HepG2 (cell line): ENCODE measurements around the gene SSC4D. TPM values are rescaled to one million over a fixed set of nuclear protein-coding genes. Genes with fewer than 3 reads are reported as not detected.
A peak's percentile ranks its signal among the peaks of the same experiment; 100 is the strongest.

Experiments
- ATAC-seq: fragments of 200-7000 bp; cut with Tn5 transposase; 3 replicates; pipeline ENCODE4 v1.9.1; 2020; ENCODE audit warnings: mild to moderate bottlenecking, moderate library complexity
- BruUV-seq: library from RNA; stranded (reverse); fragments of 400-500 nt; replicated peaks from 2 replicates; lab custom pipeline; 2021; lab: Mats Ljungman, UMichigan
- CTCF ChIA-PET: fragments of 300-600 bp; formaldehyde crosslinking; extraction: SDS; loops from one replicate; lab custom pipeline; 2021; ENCODE audit warnings: low total read pairs, inconsistent platforms, low intra/inter-chr PET ratio; lab: Yijun Ruan, JAX
- POLR2A ChIA-PET: fragments of 350-600 bp; sonication (Branson Sonifier 250); formaldehyde crosslinking; loops from one replicate; lab custom pipeline; 2020; ENCODE audit warnings: antibody characterized with exemption, inconsistent platforms; lab: Yijun Ruan, JAX
- DNase-seq: peaks from one replicate; pipeline ENCODE4 v3.0.0-alpha.2; 2015; ENCODE audit warnings: low spot score
- FAIRE-seq: peaks from 3 replicates; lab custom pipeline; 2011; peaks lifted over from hg19 to GRCh38; lab: Jason Lieb, UNC
- H2AFZ ChIP-seq: one replicate; pipeline ENCODE4 v1.6.1; 2011; ENCODE audit warnings: low read length, inconsistent platforms
- H3K27ac ChIP-seq: fragments of 300-600 bp; 3 replicates; pipeline ENCODE4 v1.8.0; 2011; ENCODE audit warnings: mixed run types, mild to moderate bottlenecking, mixed read lengths, low read length, inconsistent platforms; ENCODE audit not compliant: insufficient read depth; ENCODE audit errors: extremely low read length
- H3K27me3 ChIP-seq, 2 experiments: fragments of 200-600 bp in 1 of 2; 2 replicates in 1 of 2; 3 replicates in 1 of 2; pipeline versions ENCODE4 v1.6.0 to v1.8.0; 2011; ENCODE audit warnings: low read length in 2 of 2, mild to moderate bottlenecking in 2 of 2, moderate library complexity in 2 of 2, inconsistent platforms in 1 of 2; ENCODE audit not compliant: insufficient read depth in 2 of 2, control insufficient read depth in 1 of 2
- H3K36me3 ChIP-seq, 2 experiments: fragments of 200-600 bp in 1 of 2; replicated peaks in 1 of 2; 2 replicates in 1 of 2; 3 replicates in 1 of 2; pipeline versions ENCODE4 v1.5.1 to v1.8.0; 2011; ENCODE audit warnings: low read length in 2 of 2, inconsistent platforms in 1 of 2; ENCODE audit not compliant: insufficient read depth in 2 of 2, control insufficient read depth in 1 of 2
- H3K4me1 ChIP-seq: 2 replicates; pipeline ENCODE4 v1.5.1; 2012; ENCODE audit warnings: low read length, inconsistent platforms; ENCODE audit not compliant: insufficient read depth
- H3K4me2 ChIP-seq: 2 replicates; pipeline ENCODE4 v1.6.0; 2011; ENCODE audit warnings: low read depth, low read length, inconsistent platforms
- H3K4me3 ChIP-seq, 3 experiments: fragments of 200-600 bp in 1 of 3; sonication (generic), shearing (Covaris generic) in 1 of 3; replicated peaks in 1 of 3; 2 replicates each; pipeline ENCODE4 v1.5.1; 2011 to 2016; ENCODE audit warnings: low read length in 3 of 3, inconsistent platforms in 2 of 3, low read depth in 2 of 3, mild to moderate bottlenecking in 2 of 3, control low read depth in 1 of 3, mixed read lengths in 1 of 3; ENCODE audit not compliant: insufficient read depth in 1 of 3
- H3K79me2 ChIP-seq: one replicate; pipeline ENCODE4 v1.6.1; 2011; ENCODE audit warnings: low read length, inconsistent platforms; ENCODE audit not compliant: insufficient read depth
- H3K9ac ChIP-seq: 2 replicates; pipeline ENCODE4 v1.6.0; 2011; ENCODE audit warnings: mild to moderate bottlenecking, low read depth, low read length, inconsistent platforms; ENCODE audit not compliant: insufficient read depth
- H3K9me3 ChIP-seq: 2 replicates; pipeline ENCODE4 v1.5.1; 2012; ENCODE audit warnings: mild to moderate bottlenecking, low read length
- H4K20me1 ChIP-seq: 2 replicates; pipeline ENCODE4 v1.6.0; 2011; ENCODE audit warnings: inconsistent platforms, mild to moderate bottlenecking, low read length, moderate library complexity; ENCODE audit not compliant: insufficient read depth
- CBX2 ChIP-seq, 2 experiments: fragments of 200-600 bp in 1 of 2; sonication (generic); formaldehyde crosslinking in 1 of 2; IDR thresholded peaks; 2 replicates each; pipeline versions ENCODE4 v1.7.0 to v1.8.1; 2018 to 2022; ENCODE audit warnings: low read depth in 2 of 2, low read length in 1 of 2, mild to moderate bottlenecking in 1 of 2, missing genetic modification reagents in 1 of 2
- ELF3 ChIP-seq: IDR thresholded peaks from 2 replicates; pipeline ENCODE4 v1.6.1; 2016; ENCODE audit warnings: missing genetic modification reagents, missing compliant biosample characterization
- FOSL2 ChIP-seq: sonication (generic); formaldehyde crosslinking; IDR thresholded peaks from 2 replicates; pipeline ENCODE4 v1.4.0; 2020; ENCODE audit warnings: missing genetic modification reagents
- HDAC2 ChIP-seq: sonication (generic); formaldehyde crosslinking; IDR thresholded peaks from 2 replicates; pipeline ENCODE4 v1.4.0; 2020; ENCODE audit warnings: missing genetic modification reagents
- HDAC6 ChIP-seq: fragments of 200-600 bp; sonication (generic); IDR thresholded peaks from 2 replicates; pipeline ENCODE4 v1.7.0; 2017; ENCODE audit warnings: mild to moderate bottlenecking, antibody characterized with exemption, low read length, low read depth
- HNF4A ChIP-seq: sonication (generic); formaldehyde crosslinking; IDR thresholded peaks from 2 replicates; pipeline ENCODE4 v1.4.0; 2020; ENCODE audit warnings: missing genetic modification reagents
- KDM5A ChIP-seq: fragments of 200-600 bp; sonication (generic); IDR thresholded peaks from 2 replicates; pipeline ENCODE4 v1.7.0; 2018; ENCODE audit warnings: antibody characterized with exemption, mild to moderate bottlenecking, low read length, borderline replicate concordance
- MLLT10 ChIP-seq: sonication (generic); formaldehyde crosslinking; IDR thresholded peaks from 2 replicates; pipeline ENCODE4 v1.4.0; 2020; ENCODE audit warnings: missing genetic modification reagents
- PAXIP1 ChIP-seq: sonication (generic); formaldehyde crosslinking; conservative IDR thresholded peaks from 2 replicates; pipeline ENCODE4 v1.4.0; 2020; ENCODE audit warnings: mild to moderate bottlenecking, missing genetic modification reagents, moderate library complexity
- RXRB ChIP-seq: IDR thresholded peaks from 2 replicates; pipeline ENCODE4 v1.6.1; 2016; ENCODE audit warnings: borderline replicate concordance, missing genetic modification reagents, missing compliant biosample characterization
- SOX6 ChIP-seq, 2 experiments: fragments of 450-650 bp in 1 of 2; sonication (generic) in 1 of 2; formaldehyde crosslinking in 1 of 2; IDR thresholded peaks; 2 replicates each; pipeline versions ENCODE4 v1.4.0 to v1.6.1; 2017 to 2020; ENCODE audit warnings: antibody characterized with exemption in 1 of 2, mild to moderate bottlenecking in 1 of 2, missing genetic modification reagents in 1 of 2
- SP4 ChIP-seq: sonication (generic); formaldehyde crosslinking; IDR thresholded peaks from 2 replicates; pipeline ENCODE4 v1.8.1; 2023; ENCODE audit warnings: mild to moderate bottlenecking, missing genetic modification reagents
- TMF1 ChIP-seq: sonication (generic); formaldehyde crosslinking; IDR thresholded peaks from 2 replicates; pipeline ENCODE4 v1.8.1; 2022; ENCODE audit warnings: low read depth, missing genetic modification reagents
- ZNF263 ChIP-seq: sonication (generic); formaldehyde crosslinking; IDR thresholded peaks from 2 replicates; pipeline ENCODE4 v1.4.0; 2020; ENCODE audit warnings: missing genetic modification reagents
- WGBS: methylation state at CpG from one replicate; pipeline ENCODE4 v1.1.6; 2017; ENCODE audit warnings: low lambda C conversion rate; 5-methylcytosine and 5-hydroxymethylcytosine counted together
- in situ Hi-C: cut with HindIII; loops from 2 replicates; pipeline ENCODE4 v1.10.0; 2017; ENCODE audit warnings: low pct_unique_long_range_greater_than_20kb; ENCODE audit not compliant: extremely low pct_ligation_motif_present
- intact Hi-C: fragments of 100-400 bp; cut with micrococcal nuclease; formaldehyde crosslinking; loops from one replicate; pipeline ENCODE4 v1.10.0; 2022; ENCODE audit not compliant: unreplicated experiment
- polyA plus RNA-seq, 8 experiments: library from polyadenylated mRNA; depleted of rRNA in 3 of 8; stranded (reverse) in 7 of 8; unstranded in 1 of 8; fragments of >200 nt; fragmentation: Illumina TruSeq in 4 of 8; extraction: Trizol in 4 of 8; gene quantifications; 2 replicates each; pipeline versions ENCODE4 v1.2.1 to v1.2.3, GENCODE V29; 2011 to 2016; ENCODE audit warnings: low read depth in 4 of 8, missing spikeins in 1 of 8, mixed read lengths in 1 of 8; ENCODE audit not compliant: insufficient read depth in 1 of 8
- total RNA-seq, 5 experiments: library from RNA; depleted of rRNA; stranded (reverse); fragments of >200 nt; fragmentation: Illumina TruSeq; extraction: Trizol; gene quantifications; 2 replicates each; pipeline ENCODE4 v1.2.3, GENCODE V29; 2016; ENCODE audit warnings: low read depth in 1 of 5

The SSC4D gene
- total and polyA plus RNA-seq, 2 of the 13 experiments (the other 11 are each of a cell fraction or from before 2014, with no cell fraction given), result 33.3 to 63.8 TPM

- no peak overlapping the region for H3K27ac ChIP-seq
- H2AFZ ChIP-seq, result no peak overlapping the region
- ChIA-PET CTCF (no interaction called here), POLR2A (interaction anchor here (2.9 kb wide), 1 partner anchor 47 kb away, joined by 10 read pairs; the partner anchor contains the start of gene YWHAG)
- whole genome bisulfite sequencing, result 97% methylated on average over 9 of the region's 9 CpGs
- no peak overlapping the region for H3K9ac ChIP-seq
- TF ChIP-seq KDM5A, result no peak
- TF ChIP-seq CBX2 (IDR thresholded peaks at IDR 0.05; ENCODE audit: low read depth, low read length), result no peak
- no peak for TF ChIP-seq CBX2 (CRISPR knock-in tag; IDR thresholded peaks at IDR 0.05; ENCODE audit: low read depth)
- H3K4me3 ChIP-seq, result no peak overlapping the region
- no peaks in the 10 kb centered on the region for H4K20me1 ChIP-seq
- ATAC-seq, result no peak
- no peak for FAIRE-seq
- H3K4me1 ChIP-seq, result peaks cover 52% of the 10 kb centered on the region
- H3K36me3 ChIP-seq, result 0 out of 5 replicates have a peak, but pooled peaks cover 0 to 3% of the 10 kb centered on the region in 2 experiments
- intact Hi-C loops (no loop called here), in situ Hi-C loops (no loop called here)
- H3K4me2 ChIP-seq, result no peak overlapping the region
- H3K79me2 ChIP-seq, result peaks cover 6% of the 10 kb centered on the region
- no peaks in the 10 kb centered on the region for H3K27me3 ChIP-seq
- DNase-seq, result no peak
- BruUV-seq, result no TSS peak
- H3K9me3 ChIP-seq, result no peaks in the 10 kb centered on the region
Observed at GRCh38 chr7:76405738-76406137, 3.8 kb downstream of the SSC4D start.

DNA sequence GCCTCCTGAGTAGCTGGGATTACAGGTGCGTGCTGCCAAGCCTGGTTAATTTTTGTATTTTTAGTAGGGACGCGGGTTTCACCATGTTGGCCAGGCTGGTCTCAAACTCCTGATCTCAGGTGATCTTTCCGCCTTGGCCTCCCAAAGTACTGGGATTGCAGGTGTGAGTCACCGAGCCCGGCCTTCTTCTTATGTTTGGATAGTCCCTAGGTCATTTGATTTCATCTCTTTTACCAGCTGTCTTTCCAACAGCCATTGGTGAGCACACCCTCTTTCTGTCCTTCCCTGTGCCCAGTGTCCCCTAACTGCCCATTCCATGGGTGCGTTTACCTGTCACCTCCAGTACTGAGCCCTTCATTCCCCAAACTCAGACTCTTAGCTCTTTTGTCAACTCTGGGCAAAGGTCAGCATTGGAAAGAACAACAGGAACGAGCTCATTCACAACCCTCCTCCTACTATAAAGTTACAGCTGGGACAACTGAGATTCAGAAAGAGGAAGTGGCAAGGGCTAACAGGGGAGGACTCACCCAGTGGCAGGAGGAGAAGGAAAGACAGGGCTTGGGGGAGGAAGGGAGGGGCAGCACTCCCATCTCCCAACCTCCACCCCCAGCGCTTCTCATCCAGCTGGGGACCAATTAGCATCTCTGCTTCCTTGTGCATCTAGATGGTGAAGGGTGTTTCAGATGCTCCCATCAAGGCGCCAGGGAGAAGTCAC lies 5.6 kb downstream of the SSC4D start:
- H3K9me3 ChIP-seq, result no peaks in the 10 kb centered on the region
- POLR2A ChIA-PET, result interaction anchor here (0.9 kb wide), 2 partner anchors 10 to 11 kb away, joined by 3 to 4 read pairs; no protein-coding TSS in a partner anchor
- no peak overlapping the region for H3K4me3 ChIP-seq
- no peak overlapping the region for H2AFZ ChIP-seq
- H3K4me1 ChIP-seq, result peaks cover 39% of the 10 kb centered on the region
- FAIRE-seq, result no peak
- CTCF ChIA-PET, result no interaction called here
- peaks cover 4% of the 10 kb centered on the region for H3K79me2 ChIP-seq
- no peaks in the 10 kb centered on the region for H3K27me3 ChIP-seq
- whole genome bisulfite sequencing, result 74% methylated on average over 10 of the region's 10 CpGs
- no peak; the same call in 2 of the 3 replicates for ATAC-seq
- intact Hi-C loops (no loop called here), in situ Hi-C loops (no loop called here)
- H4K20me1 ChIP-seq, result no peaks in the 10 kb centered on the region
- H3K9ac ChIP-seq, result no peak overlapping the region
- BruUV-seq, result TSS peak; percentile 4
- H3K4me2 ChIP-seq, result peak overlapping the region; percentile 13; the same call in 1 of the 2 replicates
- no peak overlapping the region for H3K27ac ChIP-seq
- peak; percentile 36 for DNase-seq
- H3K36me3 ChIP-seq, result peaks cover 2 to 6% of the 10 kb centered on the region in 2 experiments; a peak in 1 of 5 replicates
- TF ChIP-seq PAXIP1 (CRISPR knock-in tag) (no peak), TMF1 (CRISPR knock-in tag) (no peak), HDAC2 (CRISPR knock-in tag) (0 out of 2 replicates have a peak, but pooled peaks have one; percentile 12), HNF4A (CRISPR knock-in tag) (0 out of 2 replicates have a peak, but pooled peaks have one; percentile 20), MLLT10 (CRISPR knock-in tag) (no peak), FOSL2 (CRISPR knock-in tag) (peak; percentile 72), SP4 (CRISPR knock-in tag) (no peak), HDAC6 (no peak), ZNF263 (peak; percentile 88), ELF3 (peak; percentile 42; the same call in 1 of the 2 replicates), SOX6 (IDR thresholded peaks at IDR 0.05) (no peak), SOX6 (CRISPR knock-in tag; IDR thresholded peaks at IDR 0.05) (peak; percentile 32; the same call in 1 of the 2 replicates), RXRB (CRISPR knock-in tag) (0 out of 2 replicates have a peak, but pooled peaks have one; percentile 6)
